Spleen (tissue), 11 donors: ENCODE data around the gene DNAJB8. TPM values are rescaled to one million over a fixed set of nuclear protein-coding genes. Genes with fewer than 3 reads are reported as not detected.
A peak's percentile ranks its signal among the peaks of the same experiment; 100 is the strongest.

Source experiments
- DNase-seq: peaks from one replicate; pipeline ENCODE4 v3.0.0-alpha.2; 2020
- H3K27ac ChIP-seq, 8 donors: fragments of 200-600 bp; sonication (generic) in 7 of 8; 1 replicate in 4 of 8; 2 replicates in 4 of 8; pipeline versions ENCODE4 v1.5.0 to v1.8.0; 2016 to 2021; ENCODE audit warnings: inconsistent platforms in 4 of 8, mild to moderate bottlenecking in 4 of 8, moderate library complexity in 1 of 8
- H3K27me3 ChIP-seq, 7 donors: fragments of 200-600 bp; sonication (generic) in 6 of 7; replicated peaks in 1 of 7; 1 replicate in 4 of 7; 2 replicates in 3 of 7; pipeline versions ENCODE4 v1.5.0 to v1.8.0; 2016 to 2021; ENCODE audit warnings: inconsistent platforms in 3 of 7, mild to moderate bottlenecking in 1 of 7
- H3K36me3 ChIP-seq, 6 donors: fragments of 200-600 bp; sonication (generic) in 5 of 6; 1 replicate in 4 of 6; 2 replicates in 2 of 6; pipeline versions ENCODE4 v1.5.0 to v1.8.0; 2016 to 2021; ENCODE audit warnings: inconsistent platforms in 2 of 6
- H3K4me1 ChIP-seq, 6 donors: fragments of 200-600 bp; sonication (generic) in 5 of 6; 1 replicate in 3 of 6; 2 replicates in 3 of 6; pipeline versions ENCODE4 v1.5.0 to v1.8.0; 2016 to 2021; ENCODE audit warnings: inconsistent platforms in 3 of 6
- H3K4me3 ChIP-seq, 8 donors: fragments of 200-600 bp; sonication (generic) in 7 of 8; 1 replicate in 4 of 8; 2 replicates in 4 of 8; pipeline versions ENCODE4 v1.5.0 to v1.8.0; 2016 to 2021; ENCODE audit warnings: inconsistent platforms in 4 of 8, mild to moderate bottlenecking in 4 of 8, moderate library complexity in 2 of 8
- H3K9me3 ChIP-seq, 8 donors: fragments of 200-600 bp; sonication (generic) in 7 of 8; 1 replicate in 4 of 8; 2 replicates in 4 of 8; pipeline versions ENCODE4 v1.5.0 to v1.8.0; 2016 to 2021; ENCODE audit warnings: inconsistent platforms in 4 of 8
- CTCF ChIP-seq, 11 experiments: fragments of 200-600 bp in 7 of 11; fragments of 450-650 bp in 4 of 11; sonication (generic) in 4 of 11; IDR thresholded peaks in 8 of 11; conservative IDR thresholded peaks in 3 of 11; 1 replicate in 7 of 11; 2 replicates in 4 of 11; pipeline versions ENCODE4 v1.4.0 to v1.8.0; 2016 to 2021; ENCODE audit warnings: antibody characterized with exemption in 11 of 11, inconsistent platforms in 4 of 11, mild to moderate bottlenecking in 1 of 11
- POLR2A ChIP-seq, 3 donors: fragments of 450-650 bp; IDR thresholded peaks; one replicate each; pipeline ENCODE4 v1.5.1; 2017; ENCODE audit warnings: antibody characterized with exemption in 3 of 3, mild to moderate bottlenecking in 1 of 3
- POLR2AphosphoS5 ChIP-seq, 3 donors: sonication (generic); formaldehyde crosslinking; IDR thresholded peaks; one replicate each; pipeline ENCODE4 v1.5.1; 2017; ENCODE audit warnings: antibody characterized with exemption in 3 of 3
- WGBS, 5 donors: extraction: QIAGEN DNeasy Blood & Tissue Kit in 3 of 5; methylation state at CpG; one replicate each; pipeline versions ENCODE4 v1.1.5 to v1.1.7; 2013 to 2018; 5-methylcytosine and 5-hydroxymethylcytosine counted together
- intact Hi-C: fragments of 100-400 bp; cut with DNase I; formaldehyde crosslinking; loops from one replicate; pipeline ENCODE4 v1.15.0; 2023; ENCODE audit warnings: low total_unique reads
- polyA plus RNA-seq, 3 donors: library from polyadenylated mRNA; stranded (reverse); fragments of 200-250 nt; gene quantifications; one replicate each; pipeline ENCODE4 v1.2.1, GENCODE V29; 2013
- total RNA-seq, 7 donors: library from RNA; depleted of rRNA in 3 of 7; stranded (reverse); fragments of >200 nt in 3 of 7; fragmentation: NEBNext Ultra II Directional in 4 of 7; extraction: Animal tissue kit (Norgen Biotek cat#: 25700) in 4 of 7; gene quantifications; one replicate each; pipeline versions ENCODE4 v1.1.0 to v1.2.1, GENCODE V29; 2016 to 2021
- donor health status: healthy with polysubstance abuse.
- donor health status: DM: no; HTN: no; CAD: no; lungs with moderate emphysema.
- donor health status: DM: no; HTN: no; CAD: no.
- donor health status: Bipolar disorder and iron deficiency.
- donor health status: healthy.
- donor health status: DM: no; HTN: no; CAD: no.
- donor health status: DM: yes; HTN: yes; CAD: no.

The DNAJB8 gene
- total and polyA plus RNA-seq, 10 donors = not detected

GRCh38 chr3:128479558-128480086, 12.9 kb upstream of the DNAJB8 start:
- Histone ChIP-seq H3K36me3 (peaks cover 0 to 17% (median 0%) of the 10 kb centered on the region in 6 donors), H3K27ac (peak overlapping the region in 6 of 8 donors; percentile 28 to 95 (median 85)), H3K4me1 (peaks cover 3 to 56% (median 39%) of the 10 kb centered on the region in 6 donors), H3K9me3 (no peaks in the 10 kb centered on the region), H3K4me3 (no peak overlapping the region), H3K27me3 (peaks cover 0 to 49% (median 21%) of the 10 kb centered on the region in 7 donors)
- DNase-seq = no peak
- 82 to 92% (median 89%) methylated on average over 10 of the region's 10 CpGs for WGBS, 5 donors
- TF ChIP-seq CTCF (IDR thresholded peaks at IDR 0.05 in 8 of 11, conservative IDR thresholded peaks at IDR 0.05 in 3 of 11) (no peak), POLR2AphosphoS5 (IDR thresholded peaks at IDR 0.05) (no peak), POLR2A (IDR thresholded peaks at IDR 0.05) (no peak)
- intact Hi-C loops = no loop called here

DNA sequence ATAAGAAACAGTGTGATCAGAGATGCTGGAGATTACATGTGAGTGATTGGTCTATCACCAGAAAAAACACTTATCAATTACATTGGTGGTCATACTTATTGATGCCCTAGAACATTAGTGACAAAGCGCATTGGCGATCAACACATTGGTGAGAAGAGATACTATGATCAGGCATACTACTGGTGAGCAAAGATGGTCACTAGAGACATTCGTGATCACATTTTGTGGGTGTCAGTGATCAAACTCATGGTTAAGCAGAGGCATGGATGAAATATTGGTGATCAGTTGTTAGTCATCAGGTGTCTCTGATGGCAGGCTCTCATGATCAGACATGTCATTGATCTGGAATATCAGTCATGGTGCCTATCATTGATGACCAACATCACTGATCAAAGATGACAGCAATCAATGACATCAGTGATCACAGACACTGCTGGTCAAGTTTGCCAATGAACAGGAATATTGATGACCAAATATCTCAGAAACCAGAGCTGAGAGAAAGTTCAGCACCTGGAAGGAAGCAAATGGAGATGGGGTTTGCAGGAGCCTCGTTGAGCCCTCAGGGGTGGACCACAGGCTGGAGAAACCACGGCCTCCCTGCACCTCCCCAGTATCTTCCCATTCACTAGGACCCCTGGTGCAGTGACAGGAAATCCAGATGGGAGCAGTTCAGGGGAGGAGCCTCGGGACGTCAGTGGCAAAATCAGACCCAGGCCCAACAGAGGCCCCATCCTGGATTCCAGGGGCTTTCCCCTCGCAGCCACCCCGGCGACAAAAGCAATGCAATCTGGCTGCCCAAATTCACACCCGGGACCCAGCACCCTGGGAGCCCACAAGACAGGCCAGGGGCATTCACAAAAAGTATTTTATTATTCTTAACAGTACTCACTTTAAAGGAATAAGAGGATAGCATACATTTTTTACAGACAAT, 12.2 kb upstream of the DNAJB8 start:
- intact Hi-C loops = no loop called here
- WGBS, 5 donors = 68 to 86% (median 76%) methylated on average over 11 of the region's 11 CpGs
- TF ChIP-seq CTCF (IDR thresholded peaks at IDR 0.05 in 8 of 11, conservative IDR thresholded peaks at IDR 0.05 in 3 of 11) = no peak
- no peak for TF ChIP-seq POLR2A (IDR thresholded peaks at IDR 0.05)
- TF ChIP-seq POLR2AphosphoS5 (IDR thresholded peaks at IDR 0.05) = no peak
- no peak for DNase-seq
- H3K36me3 ChIP-seq = peaks cover 0 to 17% (median 0%) of the 10 kb centered on the region in 6 donors
- H3K4me1 ChIP-seq = peaks cover 0 to 48% (median 35%) of the 10 kb centered on the region in 6 donors
- peaks cover 0 to 41% (median 17%) of the 10 kb centered on the region in 7 donors for H3K27me3 ChIP-seq
- H3K27ac ChIP-seq = no peak overlapping the region
- H3K4me3 ChIP-seq = no peak overlapping the region
- no peaks in the 10 kb centered on the region for H3K9me3 ChIP-seq

- H3K27ac ChIP-seq = no peak overlapping the region
- H3K27me3 ChIP-seq = peaks cover 0 to 32% (median 0%) of the 10 kb centered on the region in 7 donors
- TF ChIP-seq CTCF (IDR thresholded peaks at IDR 0.05 in 8 of 11, conservative IDR thresholded peaks at IDR 0.05 in 3 of 11) = no peak
- no peak for TF ChIP-seq POLR2A (IDR thresholded peaks at IDR 0.05)
- TF ChIP-seq POLR2AphosphoS5 (IDR thresholded peaks at IDR 0.05) = no peak
- no peak for DNase-seq
- 44 to 81% (median 73%) methylated on average over 3 to 5 of the region's 5 CpGs for WGBS, 5 donors
- peaks cover 0 to 26% (median 15%) of the 10 kb centered on the region in 6 donors for H3K4me1 ChIP-seq
- intact Hi-C loops = no loop called here
- peaks cover 0 to 15% (median 0%) of the 10 kb centered on the region in 6 donors for H3K36me3 ChIP-seq
- no peaks in the 10 kb centered on the region for H3K9me3 ChIP-seq
- H3K4me3 ChIP-seq = no peak overlapping the region
These were observed 10.0 kb upstream of the DNAJB8 start for GRCh38 chr3:128476659-128477058.

DNA sequence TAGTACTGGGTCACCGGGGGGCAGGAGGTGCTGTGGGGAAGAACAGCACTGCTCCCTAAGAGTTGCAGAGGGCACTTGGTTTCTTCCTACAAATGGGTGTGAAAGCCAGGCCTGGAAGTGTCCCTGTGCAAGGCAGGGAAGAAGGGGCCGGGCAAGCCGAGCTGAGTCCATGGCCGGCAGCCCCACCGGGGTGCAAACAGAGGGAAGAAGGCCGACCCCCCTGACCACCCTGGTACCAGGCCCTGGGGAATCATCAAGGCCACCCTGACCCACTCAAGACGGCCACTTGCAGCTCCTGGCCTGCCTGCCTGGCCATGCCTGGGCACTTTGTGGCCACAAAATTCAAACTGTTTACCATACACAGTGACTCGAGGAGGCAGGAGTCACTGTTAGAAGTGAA, 8.7 kb upstream of the DNAJB8 start:
- H3K27me3 ChIP-seq = peaks cover 0 to 19% (median 0%) of the 10 kb centered on the region in 7 donors
- intact Hi-C loops = no loop called here
- TF ChIP-seq CTCF (IDR thresholded peaks at IDR 0.05 in 8 of 11, conservative IDR thresholded peaks at IDR 0.05 in 3 of 11) (no peak), POLR2AphosphoS5 (IDR thresholded peaks at IDR 0.05) (no peak), POLR2A (IDR thresholded peaks at IDR 0.05) (no peak)
- H3K9me3 ChIP-seq = no peaks in the 10 kb centered on the region
- no peak overlapping the region for H3K27ac ChIP-seq
- no peak for DNase-seq
- peaks cover 0 to 13% (median 4%) of the 10 kb centered on the region in 6 donors for H3K4me1 ChIP-seq
- H3K36me3 ChIP-seq = peaks cover 0 to 2% (median 0%) of the 10 kb centered on the region in 6 donors
- H3K4me3 ChIP-seq = no peak overlapping the region
- 88 to 92% (median 89%) methylated on average over 6 to 8 of the region's 8 CpGs for WGBS, 5 donors
